DND-41 (cell line): ENCODE measurements around the gene TSPEAR.

ENCODE experiments used
- ATAC-seq: fragments of 200-7000 bp; cut with Tn5 transposase; 3 replicates; pipeline ENCODE4 v1.9.1; 2021; ENCODE audit warnings: low read depth; ENCODE audit not compliant: insufficient read depth
- DNase-seq: peaks from one replicate; pipeline ENCODE4 v3.0.0-alpha.2; 2020
- H2AFZ ChIP-seq: 2 replicates; pipeline ENCODE4 v1.6.0; 2012; ENCODE audit warnings: low read depth, low read length
- H3K27ac ChIP-seq: 2 replicates; pipeline ENCODE4 v1.5.1; 2012; ENCODE audit warnings: low read length, inconsistent platforms
- H3K27me3 ChIP-seq: fragments of 200-600 bp; sonication (generic); 2 replicates; pipeline ENCODE4 v1.6.0; 2012; ENCODE audit warnings: low read length, mild to moderate bottlenecking, inconsistent platforms; ENCODE audit not compliant: insufficient read depth, poor library complexity
- H3K36me3 ChIP-seq: 2 replicates; pipeline ENCODE4 v1.5.1; 2012; ENCODE audit warnings: low read length, inconsistent platforms; ENCODE audit not compliant: insufficient read depth
- H3K4me1 ChIP-seq: 2 replicates; pipeline ENCODE4 v1.5.1; 2012; ENCODE audit warnings: mild to moderate bottlenecking, low read length; ENCODE audit not compliant: insufficient read depth
- H3K4me2 ChIP-seq: 2 replicates; pipeline ENCODE4 v1.6.0; 2012; ENCODE audit warnings: mild to moderate bottlenecking, moderate library complexity, low read length, inconsistent platforms; ENCODE audit not compliant: insufficient read depth
- H3K4me3 ChIP-seq, 2 experiments: fragments of 200-600 bp in 1 of 2; shearing (Covaris generic) in 1 of 2; 2 replicates each; pipeline ENCODE4 v1.5.1; 2012 to 2016; ENCODE audit warnings: inconsistent platforms in 2 of 2, low read length in 2 of 2, mild to moderate bottlenecking in 2 of 2, low read depth in 1 of 2, moderate library complexity in 1 of 2
- H3K79me2 ChIP-seq: 2 replicates; pipeline ENCODE4 v1.6.0; 2012; ENCODE audit warnings: low read length, inconsistent platforms; ENCODE audit not compliant: insufficient read depth
- H3K9ac ChIP-seq: 2 replicates; pipeline ENCODE4 v1.6.0; 2012; ENCODE audit warnings: low read depth, mild to moderate bottlenecking, inconsistent platforms, low read length, moderate library complexity
- H3K9me3 ChIP-seq: 2 replicates; pipeline ENCODE4 v1.5.1; 2012; ENCODE audit warnings: low read length, moderate library complexity, mild to moderate bottlenecking, inconsistent platforms; ENCODE audit not compliant: insufficient read depth, severe bottlenecking
- H4K20me1 ChIP-seq: 2 replicates; pipeline ENCODE4 v1.6.0; 2012; ENCODE audit warnings: low read length; ENCODE audit not compliant: insufficient read depth
- EZH2 ChIP-seq: IDR thresholded peaks from 3 replicates; pipeline ENCODE4 v1.6.1; 2012; ENCODE audit warnings: borderline replicate concordance, low read depth, mild to moderate bottlenecking, moderate library complexity, low read length, inconsistent platforms; ENCODE audit not compliant: severe bottlenecking
- TF ChIP-seq, protein P1 (sequence below): IDR thresholded peaks from 2 replicates; pipeline ENCODE4 v1.5.1; 2012; ENCODE audit warnings: borderline replicate concordance, low read length, moderate library complexity, mild to moderate bottlenecking; ENCODE audit not compliant: poor library complexity, severe bottlenecking; ENCODE audit errors: extremely low read depth

The TSPEAR gene

DNA sequence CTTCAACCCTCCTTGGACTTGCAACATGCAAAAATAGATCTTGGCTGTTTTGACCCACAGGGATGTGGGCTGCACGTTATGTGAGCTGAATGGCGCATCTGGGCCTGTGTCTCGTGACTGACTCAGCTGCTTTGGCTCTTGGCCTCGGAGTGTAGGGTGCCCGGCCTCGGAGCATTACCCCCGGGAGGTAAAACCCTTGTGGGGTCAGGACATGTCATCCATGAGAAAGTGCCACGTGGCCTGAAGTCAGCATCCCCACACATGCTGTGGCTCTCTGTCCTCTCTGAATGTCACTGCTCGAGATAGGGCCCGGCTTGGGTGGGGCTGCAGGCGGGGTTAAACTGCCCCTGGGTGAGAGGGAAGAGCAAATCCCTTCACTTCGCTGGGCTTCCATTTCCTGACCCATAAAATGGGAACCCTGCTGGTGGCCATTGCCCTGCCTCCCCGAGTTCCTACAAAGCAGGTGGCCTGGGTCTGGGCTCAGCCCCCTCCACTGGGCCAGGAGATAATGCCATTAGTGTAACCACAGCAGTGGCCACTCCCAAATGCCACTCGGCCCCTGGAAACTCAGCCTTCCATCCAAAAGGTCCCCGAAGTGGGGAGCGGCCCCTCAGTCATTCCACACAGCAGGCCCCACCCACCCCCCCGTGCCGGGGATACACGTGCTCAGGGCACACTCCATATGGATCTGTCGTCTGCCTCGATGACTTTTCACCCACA, 22.8 kb upstream of the TSPEAR start:
- Histone ChIP-seq H4K20me1 (no peaks in the 10 kb centered on the region), H2AFZ (no peak overlapping the region), H3K27me3 (peaks cover 4% of the 10 kb centered on the region), H3K9ac (no peak overlapping the region), H3K9me3 (peaks cover 21% of the 10 kb centered on the region), H3K36me3 (no peaks in the 10 kb centered on the region), H3K4me3 (no peak overlapping the region), H3K4me1 (no peaks in the 10 kb centered on the region), H3K4me2 (no peak overlapping the region), H3K79me2 (no peaks in the 10 kb centered on the region), H3K27ac (no peak overlapping the region)
- TF ChIP-seq, protein P1, sequence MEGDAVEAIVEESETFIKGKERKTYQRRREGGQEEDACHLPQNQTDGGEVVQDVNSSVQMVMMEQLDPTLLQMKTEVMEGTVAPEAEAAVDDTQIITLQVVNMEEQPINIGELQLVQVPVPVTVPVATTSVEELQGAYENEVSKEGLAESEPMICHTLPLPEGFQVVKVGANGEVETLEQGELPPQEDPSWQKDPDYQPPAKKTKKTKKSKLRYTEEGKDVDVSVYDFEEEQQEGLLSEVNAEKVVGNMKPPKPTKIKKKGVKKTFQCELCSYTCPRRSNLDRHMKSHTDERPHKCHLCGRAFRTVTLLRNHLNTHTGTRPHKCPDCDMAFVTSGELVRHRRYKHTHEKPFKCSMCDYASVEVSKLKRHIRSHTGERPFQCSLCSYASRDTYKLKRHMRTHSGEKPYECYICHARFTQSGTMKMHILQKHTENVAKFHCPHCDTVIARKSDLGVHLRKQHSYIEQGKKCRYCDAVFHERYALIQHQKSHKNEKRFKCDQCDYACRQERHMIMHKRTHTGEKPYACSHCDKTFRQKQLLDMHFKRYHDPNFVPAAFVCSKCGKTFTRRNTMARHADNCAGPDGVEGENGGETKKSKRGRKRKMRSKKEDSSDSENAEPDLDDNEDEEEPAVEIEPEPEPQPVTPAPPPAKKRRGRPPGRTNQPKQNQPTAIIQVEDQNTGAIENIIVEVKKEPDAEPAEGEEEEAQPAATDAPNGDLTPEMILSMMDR = no peak
- no peak for TF ChIP-seq EZH2
- ATAC-seq = no peak
- no peak for DNase-seq

DNA sequence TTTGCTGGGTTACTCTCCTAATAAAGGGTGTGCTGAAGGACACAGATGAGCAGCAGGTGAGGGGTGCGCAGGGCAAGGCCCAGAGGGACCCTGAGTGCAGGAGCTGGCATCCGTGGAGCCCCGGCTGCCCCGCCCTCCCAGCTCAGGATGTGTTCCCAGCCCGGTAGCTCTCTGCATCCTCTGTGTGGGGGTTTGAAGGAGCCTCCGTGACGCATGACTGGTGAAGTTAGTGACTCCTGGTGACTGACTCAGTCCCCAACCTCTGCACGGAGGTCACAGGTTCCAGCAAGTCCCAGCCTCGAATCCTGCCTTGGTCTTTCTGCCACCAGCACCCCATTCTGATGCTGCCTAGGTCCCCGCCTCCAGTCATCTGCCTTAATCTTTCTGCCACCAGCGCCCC, 21.6 kb upstream of the TSPEAR start:
- DNase-seq (no peak), ATAC-seq (no peak)
- Histone ChIP-seq H3K9ac (no peak overlapping the region), H3K4me2 (no peak overlapping the region), H3K9me3 (peaks cover 13% of the 10 kb centered on the region), H3K27ac (no peak overlapping the region), H3K27me3 (peaks cover 4% of the 10 kb centered on the region), H2AFZ (no peak overlapping the region), H3K4me3 (no peak overlapping the region), H3K4me1 (no peaks in the 10 kb centered on the region), H3K79me2 (no peaks in the 10 kb centered on the region), H3K36me3 (no peaks in the 10 kb centered on the region), H4K20me1 (no peaks in the 10 kb centered on the region)
- no peak for TF ChIP-seq EZH2
- TF ChIP-seq, protein P1 = no peak

DNA sequence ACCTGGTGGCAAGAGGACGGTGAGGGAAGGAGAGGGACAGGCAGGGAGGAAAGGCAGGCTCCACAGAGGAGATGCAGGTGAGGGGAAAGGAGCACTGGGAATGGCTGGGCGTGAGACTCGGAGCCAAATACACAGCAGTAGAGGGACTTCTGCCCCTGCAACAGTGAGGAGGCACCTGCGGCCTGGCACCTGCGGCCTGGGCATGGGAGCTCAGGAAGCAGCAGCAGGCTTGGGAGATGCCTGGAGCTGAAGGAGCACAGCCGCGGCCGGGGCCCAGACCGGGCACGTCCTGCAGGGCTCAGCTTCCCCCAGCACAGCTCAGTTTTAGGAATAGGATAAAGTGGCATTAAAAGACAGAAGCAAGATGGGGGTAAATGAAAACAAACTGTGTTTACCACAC, 20.9 kb upstream of the TSPEAR start:
- peaks cover 4% of the 10 kb centered on the region for H3K27me3 ChIP-seq

More for the DNA sequence above, 20.9 kb upstream of the TSPEAR start:
- H3K9ac ChIP-seq = no peak overlapping the region
- no peaks in the 10 kb centered on the region for H4K20me1 ChIP-seq
- no peaks in the 10 kb centered on the region for H3K4me1 ChIP-seq
- no peak overlapping the region for H3K4me2 ChIP-seq
- H2AFZ ChIP-seq = no peak overlapping the region
- DNase-seq = no peak
- no peak for ATAC-seq
- H3K4me3 ChIP-seq = no peak overlapping the region
- no peak overlapping the region for H3K27ac ChIP-seq
- H3K9me3 ChIP-seq = peaks cover 6% of the 10 kb centered on the region
- H3K79me2 ChIP-seq = no peaks in the 10 kb centered on the region
- H3K36me3 ChIP-seq = no peaks in the 10 kb centered on the region
- TF ChIP-seq, protein P1 = no peak
- TF ChIP-seq EZH2 = no peak
